SK-N-SH (cell line): Measurements from ENCODE around the gene MAMSTR.

Experiments used
- CTCF ChIP-seq: fragments of 200-600 bp; sonication (generic); IDR thresholded peaks from 2 replicates; pipeline ENCODE4 v1.6.1; 2017; ENCODE audit warnings: antibody characterized with exemption, mild to moderate bottlenecking, moderate library complexity
- EP300 ChIP-seq, 2 experiments: IDR thresholded peaks; 2 replicates each; pipeline versions ENCODE4 v1.4.0 to v1.6.1; 2012; ENCODE audit warnings: borderline replicate concordance in 1 of 2, low read depth in 1 of 2, low read length in 1 of 2
- EZH2phosphoT487 ChIP-seq: fragments of 200-600 bp; sonication (generic); IDR thresholded peaks from 2 replicates; pipeline ENCODE4 v1.6.1; 2017; ENCODE audit warnings: low read depth, mixed run types, mild to moderate bottlenecking, antibody characterized with exemption, moderate library complexity, borderline replicate concordance
- FOSL2 ChIP-seq: IDR thresholded peaks from 2 replicates; pipeline ENCODE4 v1.4.0; 2012; ENCODE audit warnings: low read depth, mild to moderate bottlenecking, moderate library complexity, borderline replicate concordance
- GABPA ChIP-seq: IDR thresholded peaks from 2 replicates; pipeline ENCODE4 v1.4.0; 2012; ENCODE audit warnings: low read depth, mild to moderate bottlenecking
- SMC3 ChIP-seq: IDR thresholded peaks from 2 replicates; pipeline ENCODE4 v1.6.1; 2012; ENCODE audit warnings: low read depth, low read length, improper control_type of control experiment
- TAF1 ChIP-seq: IDR thresholded peaks from 2 replicates; pipeline ENCODE4 v1.6.1; 2012; ENCODE audit warnings: low read depth, mild to moderate bottlenecking, low read length, moderate library complexity, borderline replicate concordance
- TCF12 ChIP-seq: IDR thresholded peaks from 2 replicates; pipeline ENCODE4 v1.4.0; 2012
- YY1 ChIP-seq: IDR thresholded peaks from 2 replicates; pipeline ENCODE4 v1.4.0; 2012; ENCODE audit warnings: low read depth, mild to moderate bottlenecking
- ZBTB33 ChIP-seq: IDR thresholded peaks from 2 replicates; pipeline ENCODE4 v1.4.0; 2012; ENCODE audit warnings: low read depth, borderline replicate concordance

- TF ChIP-seq EZH2phosphoT487 (no peak), TAF1 (no peak), CTCF (no peak), SMC3 (no peak), YY1 (no peak), FOSL2 (no peak), GABPA (no peak), ZBTB33 (no peak), TCF12 (no peak), EP300 (IDR thresholded peaks at IDR 0.05; ENCODE audit: borderline replicate concordance in 1 of 2, low read depth in 1 of 2, low read length in 1 of 2) (no peak)
Measured at GRCh38 chr19:48740164-48740972, 20.8 kb upstream of the MAMSTR start, which contains the start of gene RASIP1.
